H1 (cell line): Measurements from ENCODE around the gene CHRNA3. TPM values are rescaled to one million over a fixed set of nuclear protein-coding genes. Genes with fewer than 3 reads are reported as not detected.

Source experiments
- CTCF ChIA-PET: fragments of 300-600 bp; sonication (Branson Sonifier 250); formaldehyde crosslinking; loops from one replicate; lab custom pipeline; 2021; ENCODE audit not compliant: partially characterized antibody; lab: Charles Lee
- POLR2A ChIA-PET: fragments of 300-600 bp; sonication (Branson Sonifier 250); formaldehyde crosslinking; loops from one replicate; lab custom pipeline; 2021; ENCODE audit warnings: inconsistent platforms; ENCODE audit not compliant: partially characterized antibody; lab: Charles Lee
- DNase-seq, 2 experiments: peaks; one replicate each; pipeline versions ENCODE4 v3.0.0 to v3.0.0-alpha.2; 2010 to 2022; ENCODE audit warnings: low spot score in 2 of 2, low read depth in 1 of 2, mixed read lengths in 1 of 2
- FAIRE-seq: peaks from 2 replicates; lab custom pipeline; 2011; peaks lifted over from hg19 to GRCh38; lab: Jason Lieb, UNC
- H2AFZ ChIP-seq: 2 replicates; pipeline ENCODE4 v1.8.1; 2012; ENCODE audit warnings: low read length, inconsistent platforms
- H2AK5ac ChIP-seq: 2 replicates; pipeline ENCODE4 v1.6.1; 2013; ENCODE audit warnings: low read depth, low read length
- H2BK120ac ChIP-seq: replicated peaks from 2 replicates; pipeline ENCODE3; 2013; ENCODE audit warnings: low read depth, low read length, inconsistent platforms
- H2BK12ac ChIP-seq: 2 replicates; pipeline ENCODE4 v1.6.1; 2013; ENCODE audit warnings: low read depth, low read length
- H2BK15ac ChIP-seq: 2 replicates; pipeline ENCODE4 v1.6.1; 2013; ENCODE audit warnings: low read length
- H2BK20ac ChIP-seq: 2 replicates; pipeline ENCODE4 v1.6.1; 2013; ENCODE audit warnings: low read length
- H2BK5ac ChIP-seq: 2 replicates; pipeline ENCODE4 v1.6.1; 2013; ENCODE audit warnings: low read depth, low read length
- H3K14ac ChIP-seq: 2 replicates; pipeline ENCODE4 v1.6.1; 2013; ENCODE audit warnings: inconsistent platforms; ENCODE audit not compliant: insufficient read length
- H3K18ac ChIP-seq: 2 replicates; pipeline ENCODE4 v1.6.1; 2013; ENCODE audit warnings: low read length; ENCODE audit errors: extremely low read depth
- H3K23ac ChIP-seq: 2 replicates; pipeline ENCODE4 v1.6.1; 2013; ENCODE audit warnings: inconsistent platforms; ENCODE audit not compliant: insufficient read length
- H3K23me2 ChIP-seq: 2 replicates; pipeline ENCODE4 v1.6.1; 2013; ENCODE audit warnings: low read depth, low read length
- H3K27ac ChIP-seq: 2 replicates; pipeline ENCODE4 v1.6.1; 2011; ENCODE audit warnings: low read depth, low read length, inconsistent platforms
- H3K27me3 ChIP-seq, 4 experiments: replicated peaks in 1 of 4; 1 replicate in 1 of 4; 2 replicates in 3 of 4; pipeline versions ENCODE4 v1.6.1 to v1.8.1; 2011 to 2013; ENCODE audit warnings: low read length in 3 of 4, mild to moderate bottlenecking in 3 of 4, inconsistent platforms in 2 of 4, mixed read lengths in 2 of 4, moderate library complexity in 1 of 4; ENCODE audit not compliant: control insufficient read depth in 3 of 4, insufficient read depth in 3 of 4; ENCODE audit errors: extremely low read depth in 1 of 4
- H3K36me3 ChIP-seq, 4 experiments: 2 replicates each; pipeline versions ENCODE4 v1.6.1 to v1.8.1; 2011 to 2013; ENCODE audit warnings: mild to moderate bottlenecking in 4 of 4, low read length in 3 of 4, moderate library complexity in 2 of 4, control low read depth in 1 of 4, inconsistent platforms in 1 of 4; ENCODE audit not compliant: insufficient read depth in 4 of 4, control insufficient read depth in 2 of 4
- H3K4ac ChIP-seq: replicated peaks from 2 replicates; pipeline ENCODE3; 2013; ENCODE audit warnings: low read length, low read depth, mixed read lengths, inconsistent platforms; ENCODE audit not compliant: insufficient read length
- H3K4me1 ChIP-seq, 4 experiments: replicated peaks in 1 of 4; 1 replicate in 1 of 4; 2 replicates in 3 of 4; pipeline versions ENCODE4 v1.6.1 to v1.8.1; 2011 to 2013; ENCODE audit warnings: low read length in 3 of 4, inconsistent platforms in 2 of 4, mixed read lengths in 1 of 4; ENCODE audit not compliant: insufficient read depth in 4 of 4, control insufficient read depth in 3 of 4
- H3K4me2 ChIP-seq, 2 experiments: 2 replicates each; pipeline versions ENCODE4 v1.6.1 to v1.8.1; 2011 to 2013; ENCODE audit warnings: low read depth in 2 of 2, low read length in 2 of 2, control low read depth in 1 of 2, inconsistent platforms in 1 of 2, mild to moderate bottlenecking in 1 of 2; ENCODE audit not compliant: insufficient read depth in 1 of 2
- H3K4me3 ChIP-seq, 4 experiments: fragments of 200-600, 300-600 bp in 1 of 4; sonication (generic), shearing (Covaris generic), sonication (Bioruptor Twin) in 1 of 4; 2 replicates each; pipeline versions ENCODE4 v1.5.1 to v1.8.1; 2011 to 2016; ENCODE audit warnings: low read length in 4 of 4, low read depth in 3 of 4, control low read depth in 2 of 4, inconsistent platforms in 2 of 4, mild to moderate bottlenecking in 2 of 4, mixed read lengths in 1 of 4, moderate library complexity in 1 of 4; ENCODE audit not compliant: insufficient read depth in 2 of 4; ENCODE audit errors: extremely low read depth in 1 of 4
- H3K56ac ChIP-seq: replicated peaks from 2 replicates; pipeline ENCODE3; 2013; ENCODE audit warnings: low read depth, mild to moderate bottlenecking, mixed read lengths, low read length, inconsistent platforms; ENCODE audit not compliant: insufficient read length
- H3K79me1 ChIP-seq: 2 replicates; pipeline ENCODE4 v1.6.1; 2013; ENCODE audit warnings: low read depth, low read length, control low read depth
- H3K79me2 ChIP-seq, 2 experiments: 2 replicates each; pipeline versions ENCODE4 v1.6.1 to v1.8.1; 2012 to 2013; ENCODE audit warnings: low read length in 2 of 2, mild to moderate bottlenecking in 2 of 2, inconsistent platforms in 1 of 2; ENCODE audit not compliant: insufficient read depth in 2 of 2, control insufficient read depth in 1 of 2
- H3K9ac ChIP-seq, 4 experiments: replicated peaks in 1 of 4; 1 replicate in 1 of 4; 2 replicates in 3 of 4; pipeline versions ENCODE4 v1.6.1 to v1.8.1; 2011 to 2013; ENCODE audit warnings: low read depth in 3 of 4, low read length in 3 of 4, control low read depth in 2 of 4, mild to moderate bottlenecking in 2 of 4, moderate library complexity in 2 of 4, inconsistent platforms in 1 of 4; ENCODE audit errors: extremely low read depth in 1 of 4
- H3K9me3 ChIP-seq, 2 experiments: 2 replicates each; pipeline versions ENCODE4 v1.6.1 to v1.8.1; 2012 to 2013; ENCODE audit warnings: mild to moderate bottlenecking in 2 of 2, moderate library complexity in 2 of 2, control low read depth in 1 of 2, inconsistent platforms in 1 of 2, low read depth in 1 of 2, low read length in 1 of 2, mixed read lengths in 1 of 2; ENCODE audit not compliant: insufficient read depth in 2 of 2
- H4K20me1 ChIP-seq, 2 experiments: replicated peaks in 1 of 2; 2 replicates each; pipeline versions ENCODE3 to v1.8.1; 2011 to 2013; ENCODE audit warnings: inconsistent platforms in 2 of 2, low read length in 2 of 2, mild to moderate bottlenecking in 1 of 2; ENCODE audit not compliant: insufficient read depth in 2 of 2, control insufficient read depth in 1 of 2
- H4K5ac ChIP-seq: 2 replicates; pipeline ENCODE4 v1.6.1; 2013; ENCODE audit warnings: low read length, low read depth, mixed read lengths, inconsistent platforms; ENCODE audit not compliant: insufficient read length
- H4K8ac ChIP-seq: 2 replicates; pipeline ENCODE4 v1.8.0; 2013; ENCODE audit warnings: mild to moderate bottlenecking, moderate library complexity, low read length, inconsistent platforms; ENCODE audit not compliant: insufficient read depth; ENCODE audit errors: extremely low read depth
- H4K91ac ChIP-seq: replicated peaks from 2 replicates; pipeline ENCODE3; 2013; ENCODE audit warnings: low read length, mixed read lengths, inconsistent platforms; ENCODE audit not compliant: insufficient read length
- CEBPB ChIP-seq: IDR thresholded peaks from 2 replicates; pipeline ENCODE4 v1.6.1; 2012; ENCODE audit warnings: low read depth, low read length
- EZH2 ChIP-seq: fragments of 200-600 bp; sonication (generic); IDR thresholded peaks from 2 replicates; pipeline ENCODE4 v1.7.1; 2012; ENCODE audit warnings: low read depth, mild to moderate bottlenecking, moderate library complexity, low read length, inconsistent platforms; ENCODE audit not compliant: severe bottlenecking
- KDM4A ChIP-seq: IDR thresholded peaks from one replicate; pipeline ENCODE4 v1.7.1; 2012; ENCODE audit warnings: low read depth, mild to moderate bottlenecking, moderate library complexity, low read length, inconsistent platforms; ENCODE audit not compliant: severe bottlenecking
- RAD21 ChIP-seq, 2 experiments: IDR thresholded peaks in 1 of 2; conservative IDR thresholded peaks in 1 of 2; 2 replicates each; pipeline ENCODE4 v1.6.1; 2011; ENCODE audit warnings: low read depth in 2 of 2, low read length in 2 of 2, improper control_type of control experiment in 1 of 2, inconsistent platforms in 1 of 2, mild to moderate bottlenecking in 1 of 2, moderate library complexity in 1 of 2
- RBBP5 ChIP-seq: IDR thresholded peaks from 2 replicates; pipeline ENCODE4 v1.7.1; 2012; ENCODE audit warnings: low read depth, mild to moderate bottlenecking, inconsistent platforms, low read length, moderate library complexity, borderline replicate concordance
- RNF2 ChIP-seq: fragments of 200-900, 300-1000 bp; sonication (generic); IDR thresholded peaks from 2 replicates; pipeline ENCODE4 v1.7.1; 2016; ENCODE audit warnings: borderline replicate concordance, low read depth, mild to moderate bottlenecking, antibody characterized with exemption, low read length; ENCODE audit not compliant: poor library complexity, severe bottlenecking; ENCODE audit errors: missing control alignments
- SP4 ChIP-seq: IDR thresholded peaks from 2 replicates; pipeline ENCODE4 v1.6.1; 2012; ENCODE audit warnings: low read length, inconsistent platforms
- WGBS, 2 experiments: shearing (Covaris generic) in 1 of 2; methylation state at CpG; one replicate each; pipeline versions ENCODE4 v1.1.6 to v1.1.7; 2013 to 2015; ENCODE audit warnings: low lambda C conversion rate in 2 of 2, mixed read lengths in 2 of 2, inconsistent platforms in 1 of 2, low coverage in 1 of 2, missing lambda C conversion rate in 1 of 2; ENCODE audit not compliant: insufficient replicate concordance in 2 of 2, insufficient coverage in 1 of 2, insufficient read length in 1 of 2; ENCODE audit errors: extremely low coverage in 1 of 2, missing lambda C conversion rate in 1 of 2; 5-methylcytosine and 5-hydroxymethylcytosine counted together
- long read RNA-seq, 2 experiments: library from RNA in 1 of 2; library from capped mRNA in 1 of 2; stranded (forward); transcript quantifications; one replicate each; pipeline ENCODE4 v2.0.0, GENCODE V29; 2021; ENCODE audit warnings: inconsistent platforms in 1 of 2
- polyA minus RNA-seq, 3 experiments: library from RNA; depleted of rRNA, polyadenylated mRNA; stranded (reverse); fragments of >200 nt; gene quantifications; 1 replicate in 2 of 3; 2 replicates in 1 of 3; pipeline ENCODE4 v1.2.3, GENCODE V29; 2011
- polyA plus RNA-seq, 7 experiments: library from polyadenylated mRNA; depleted of rRNA in 3 of 7; stranded (reverse) in 5 of 7; unstranded in 2 of 7; fragments of >200 nt in 5 of 7; fragments of 200-250 nt in 2 of 7; gene quantifications; 1 replicate in 5 of 7; 2 replicates in 1 of 7; 4 replicates in 1 of 7; pipeline versions ENCODE4 v1.2.1 to v1.2.3, GENCODE V29; 2011 to 2013; ENCODE audit warnings: missing spikeins in 2 of 7, mixed read lengths in 2 of 7
- total RNA-seq: library from RNA; stranded (reverse); fragmentation: NEBNext Ultra II Directional; extraction: Animal tissue kit (Norgen Biotek cat#: 25700); gene quantifications from 2 replicates; pipeline ENCODE4 v1.2.1, GENCODE V29; 2021

CHRNA3 gene
- total RNA-seq (2.1 TPM in 2 replicates), polyA plus RNA-seq (2011; rRNA removed) (4.4 and 4.7 TPM in 2 replicates), polyA minus RNA-seq (2011; rRNA and poly(A)+ RNA removed) (5.1 and 6.5 TPM in 2 replicates)
- polyA plus RNA-seq (2011; cell fraction: cytosol; rRNA removed) = 2.9 TPM
- polyA plus RNA-seq (2011; cell fraction: nucleus; rRNA removed) = 7.5 TPM
- polyA plus RNA-seq (2012, experiment 1 of 2) = 3.1 to 4.5 TPM (median 4.0 TPM) in 4 replicates
- 1.4 TPM for polyA plus RNA-seq (2012, experiment 2 of 2)
- 4.5 TPM for polyA plus RNA-seq (2013, experiment 1 of 2)
- polyA plus RNA-seq (2013, experiment 2 of 2) = 5.5 TPM
- polyA minus RNA-seq (2011; cell fraction: cytosol; rRNA and poly(A)+ RNA removed) = 3.2 TPM
- polyA minus RNA-seq (2011; cell fraction: nucleus; rRNA and poly(A)+ RNA removed) = 4.7 TPM
- long read RNA-seq, experiment 1, partial matches to known transcripts = 0 of 4 reads
- long read RNA-seq, experiment 1, other reads (novel, unspliced or antisense) = 1 of 4 reads
- long read RNA-seq, experiment 2 = 0 reads

- 3% methylated on average over 69 of the region's 102 CpGs; no CpG with 5 or more reads in 1 of the 2 experiments for WGBS, 2 experiments
- H2BK120ac ChIP-seq = no peak within 1 kb of the TSS
- FAIRE-seq (no peak), DNase-seq (peak in 1 of 2 experiments; percentile 63)
- H3K4ac ChIP-seq = no peak within 1 kb of the TSS
- H2AK5ac ChIP-seq = no peak within 1 kb of the TSS
- H2BK20ac ChIP-seq = no peak within 1 kb of the TSS
- peak within 1 kb of the TSS; percentile 30 to 70 (median 56) for H3K4me3 ChIP-seq
- H3K36me3 ChIP-seq = no peaks in the 10 kb centered on the region
- peaks cover 14% of the 10 kb centered on the region; the same call in 1 of the 2 replicates for H3K23me2 ChIP-seq
- peak within 1 kb of the TSS; percentile 38 for H3K18ac ChIP-seq
- peaks cover 0 to 10% (median 2%) of the 10 kb centered on the region in 4 experiments; a peak in 6 of 7 replicates for H3K4me1 ChIP-seq
- no peak within 1 kb of the TSS for H2BK15ac ChIP-seq
- no peak within 1 kb of the TSS for H3K23ac ChIP-seq
- peak within 1 kb of the TSS; percentile 80; the same call in 1 of the 2 replicates for H2AFZ ChIP-seq
- no peak within 1 kb of the TSS for H4K91ac ChIP-seq
- H3K56ac ChIP-seq = no peak within 1 kb of the TSS
- CTCF ChIA-PET = interaction anchor here (0.7 to 7.6 kb wide), 19 partner anchors 9 to 147 kb away, joined by 3 to 81 read pairs (median 6); partner anchors contain the start of genes CHRNA5 and HYKK
- no peaks in the 10 kb centered on the region for H3K79me1 ChIP-seq
- H3K9ac ChIP-seq = peak within 1 kb of the TSS in 2 of 4 experiments; percentile 7 to 74; a peak in 1 of 7 replicates
- no peak within 1 kb of the TSS for H2BK5ac ChIP-seq
- H4K20me1 ChIP-seq = no peaks in the 10 kb centered on the region
- no peaks in the 10 kb centered on the region for H3K9me3 ChIP-seq
- POLR2A ChIA-PET = interaction anchor here (0.9 to 1.5 kb wide), 2 partner anchors 144 to 190 kb away, joined by 3 to 4 read pairs; partner anchors contain the start of gene ADAMTS7
- H2BK12ac ChIP-seq = no peak within 1 kb of the TSS
- H3K27ac ChIP-seq = no peak within 1 kb of the TSS
- peak within 1 kb of the TSS; percentile 74 to 88 for H3K4me2 ChIP-seq
- no peaks in the 10 kb centered on the region for H3K79me2 ChIP-seq
- peaks cover 6 to 39% (median 35%) of the 10 kb centered on the region in 4 experiments for H3K27me3 ChIP-seq
- H3K14ac ChIP-seq = no peak within 1 kb of the TSS
- peak within 1 kb of the TSS; percentile 77 for H4K8ac ChIP-seq
- no peak within 1 kb of the TSS for H4K5ac ChIP-seq
- TF ChIP-seq KDM4A (peak; percentile 92), RBBP5 (peak; percentile 75; the same call in 1 of the 2 replicates), RNF2 (peak; percentile 38), RAD21 (IDR thresholded peaks at IDR 0.05 in 1 of 2, conservative IDR thresholded peaks at IDR 0.05 in 1 of 2; ENCODE audit: low read depth in 2 of 2, low read length in 2 of 2) (no peak), SP4 (no peak), CEBPB (no peak), EZH2 (peak; percentile 86)
These were observed at the start of gene CHRNA3 for GRCh38 chr15:78620527-78621421. Gene CHRNA3 (minus strand): TSS chr15:78620996. CDS start chr15:78620794, 202 bp downstream.
